Breast epithelium (tissue), 3 donors: ENCODE data around the gene KRT79.

Experiments used
- POLR2A ChIP-seq: fragments of 450-650 bp; IDR thresholded peaks from one replicate; pipeline ENCODE4 v1.6.1; 2016; ENCODE audit warnings: antibody characterized with exemption, mild to moderate bottlenecking, moderate library complexity
- POLR2AphosphoS5 ChIP-seq, 3 donors: sonication (generic); formaldehyde crosslinking; IDR thresholded peaks; one replicate each; pipeline ENCODE4 v1.6.1; 2017; ENCODE audit warnings: antibody characterized with exemption in 3 of 3
- TF ChIP-seq, protein P1 (sequence below), 3 donors: fragments of 450-650 bp; IDR thresholded peaks; one replicate each; pipeline ENCODE4 v1.5.1; 2016 to 2017; ENCODE audit warnings: antibody characterized with exemption in 3 of 3, mild to moderate bottlenecking in 3 of 3, moderate library complexity in 3 of 3

GRCh38 chr12:52798003-52798670, 36.0 kb downstream of the KRT79 start:
- TF ChIP-seq POLR2A (no peak), POLR2AphosphoS5 (IDR thresholded peaks at IDR 0.05) (no peak)
- TF ChIP-seq, protein P1, sequence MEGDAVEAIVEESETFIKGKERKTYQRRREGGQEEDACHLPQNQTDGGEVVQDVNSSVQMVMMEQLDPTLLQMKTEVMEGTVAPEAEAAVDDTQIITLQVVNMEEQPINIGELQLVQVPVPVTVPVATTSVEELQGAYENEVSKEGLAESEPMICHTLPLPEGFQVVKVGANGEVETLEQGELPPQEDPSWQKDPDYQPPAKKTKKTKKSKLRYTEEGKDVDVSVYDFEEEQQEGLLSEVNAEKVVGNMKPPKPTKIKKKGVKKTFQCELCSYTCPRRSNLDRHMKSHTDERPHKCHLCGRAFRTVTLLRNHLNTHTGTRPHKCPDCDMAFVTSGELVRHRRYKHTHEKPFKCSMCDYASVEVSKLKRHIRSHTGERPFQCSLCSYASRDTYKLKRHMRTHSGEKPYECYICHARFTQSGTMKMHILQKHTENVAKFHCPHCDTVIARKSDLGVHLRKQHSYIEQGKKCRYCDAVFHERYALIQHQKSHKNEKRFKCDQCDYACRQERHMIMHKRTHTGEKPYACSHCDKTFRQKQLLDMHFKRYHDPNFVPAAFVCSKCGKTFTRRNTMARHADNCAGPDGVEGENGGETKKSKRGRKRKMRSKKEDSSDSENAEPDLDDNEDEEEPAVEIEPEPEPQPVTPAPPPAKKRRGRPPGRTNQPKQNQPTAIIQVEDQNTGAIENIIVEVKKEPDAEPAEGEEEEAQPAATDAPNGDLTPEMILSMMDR (IDR thresholded peaks at IDR 0.05): no peak
